ENCODE data around the gene ZNF384.

Gene ZNF384

DNA sequence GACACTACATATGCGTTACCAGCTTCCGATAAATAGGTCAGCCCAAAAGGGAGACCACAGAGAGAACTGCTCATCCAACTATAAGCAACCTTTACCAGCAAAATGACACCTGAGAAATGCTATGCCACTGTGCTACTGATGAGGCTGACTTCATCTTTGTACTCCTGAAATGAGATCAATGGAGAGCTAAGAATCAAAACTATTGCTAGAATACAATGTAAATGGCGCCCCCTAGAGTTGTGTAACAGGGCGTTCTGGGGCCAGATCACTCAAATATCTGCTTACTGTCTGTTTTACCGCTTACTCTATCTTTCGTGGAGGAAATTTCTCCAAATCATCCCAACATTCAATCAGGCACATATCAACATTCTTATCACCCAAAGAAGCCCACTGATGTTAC lies 4.6 kb downstream of the ZNF384 start:
- Histone ChIP-seq H3K27ac (ENCODE audit: low read depth, low read length, severe bottlenecking) (no peak overlapping the region), H3K4me3 (ENCODE audit: extremely low read depth, insufficient read depth, low read length, poor library complexity, severe bottlenecking) (no peak overlapping the region), H3K36me3 (ENCODE audit: control insufficient read depth, insufficient read depth, low read length) (peaks cover 61% of the 10 kb centered on the region), H3K4me1 (ENCODE audit: control insufficient read depth, insufficient read depth, low read length, poor library complexity, severe bottlenecking) (peaks cover 12% of the 10 kb centered on the region), H3K9me3 (ENCODE audit: control insufficient read depth, low read length) (no peaks in the 10 kb centered on the region)
- 60 to 71% methylated on average over 3 to 5 of the region's 6 CpGs for WGBS, 2 experiments (ENCODE audit: insufficient coverage in 2 of 2)

DNA sequence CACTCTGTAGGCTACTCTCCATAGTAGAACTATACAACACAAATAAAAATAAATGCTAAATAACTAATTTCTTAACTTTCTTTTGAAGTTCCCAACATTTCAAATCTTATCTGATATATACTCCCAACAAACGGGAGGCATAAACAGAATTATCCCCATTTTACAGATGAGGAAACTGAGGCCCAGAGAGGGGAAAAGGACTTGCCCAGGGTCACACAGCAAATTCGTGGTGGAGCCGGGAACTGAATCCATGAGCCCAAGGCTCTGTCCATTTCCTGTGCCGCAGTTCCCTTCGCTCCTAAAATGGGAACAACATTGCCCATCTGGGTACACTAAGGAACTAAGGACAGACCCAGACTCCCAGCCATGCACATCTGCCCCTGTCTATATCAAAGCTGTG lies 12.2 kb downstream of the ZNF384 start:
- Histone ChIP-seq H3K4me1 (ENCODE audit: control insufficient read depth, insufficient read depth, low read length, poor library complexity, severe bottlenecking) (no peaks in the 10 kb centered on the region), H3K9me3 (ENCODE audit: control insufficient read depth, low read length) (no peaks in the 10 kb centered on the region), H3K27ac (ENCODE audit: low read depth, low read length, severe bottlenecking) (no peak overlapping the region), H3K36me3 (ENCODE audit: control insufficient read depth, insufficient read depth, low read length) (peaks cover 100% of the 10 kb centered on the region), H3K4me3 (ENCODE audit: extremely low read depth, insufficient read depth, low read length, poor library complexity, severe bottlenecking) (no peak overlapping the region)
- WGBS, 2 experiments (ENCODE audit: insufficient coverage in 2 of 2): 93 to 97% methylated on average over 4 to 5 of the region's 5 CpGs

GRCh38 chr12:6672143-6672542 lies 17.0 kb downstream of the ZNF384 start:
- WGBS, 2 experiments (ENCODE audit: insufficient coverage in 2 of 2): 89 to 95% methylated on average over 2 of the region's 18 CpGs
- Histone ChIP-seq H3K36me3 (ENCODE audit: control insufficient read depth, insufficient read depth, low read length) (peaks cover 99% of the 10 kb centered on the region), H3K4me1 (ENCODE audit: control insufficient read depth, insufficient read depth, low read length, poor library complexity, severe bottlenecking) (no peaks in the 10 kb centered on the region), H3K9me3 (ENCODE audit: control insufficient read depth, low read length) (no peaks in the 10 kb centered on the region), H3K27ac (ENCODE audit: low read depth, low read length, severe bottlenecking) (no peak overlapping the region), H3K4me3 (ENCODE audit: extremely low read depth, insufficient read depth, low read length, poor library complexity, severe bottlenecking) (no peak overlapping the region)

DNA sequence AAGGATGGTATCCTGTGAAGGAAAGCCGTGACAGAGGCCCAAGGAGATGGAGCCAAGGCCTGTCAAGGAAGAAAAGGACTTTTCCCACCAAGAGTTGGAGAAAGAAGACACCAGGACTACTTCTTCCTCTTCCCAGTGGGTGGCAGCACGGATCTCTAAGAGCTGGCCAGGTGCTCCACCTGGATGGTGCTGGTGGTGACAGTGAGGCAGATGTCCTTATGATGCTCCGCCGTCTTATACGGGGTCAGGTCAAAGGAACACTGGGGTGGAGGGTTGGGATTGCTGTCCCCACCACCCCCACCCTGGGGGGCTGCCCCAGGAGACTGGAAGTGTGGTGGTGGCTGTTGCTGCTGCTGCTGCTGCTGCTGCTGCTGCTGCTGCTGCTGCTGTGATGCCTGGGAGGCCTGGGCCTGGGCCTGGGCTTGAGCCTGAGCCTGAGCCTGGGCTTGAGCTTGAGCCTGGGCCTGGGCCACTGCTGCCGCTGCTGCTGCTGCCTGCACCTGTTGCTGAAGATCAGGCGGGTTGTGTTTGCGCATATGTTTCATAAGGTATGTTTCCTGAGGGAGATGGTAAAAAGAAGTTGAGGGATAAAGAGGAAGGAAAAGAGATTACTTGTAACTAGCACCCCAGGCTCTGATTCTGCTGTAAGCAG lies 21.5 kb downstream of the ZNF384 start:
- H3K4me1 ChIP-seq (ENCODE audit: control insufficient read depth, insufficient read depth, low read length, poor library complexity, severe bottlenecking): no peaks in the 10 kb centered on the region
- H3K9me3 ChIP-seq (ENCODE audit: control insufficient read depth, low read length): no peaks in the 10 kb centered on the region
- 96 to 97% methylated on average over 5 to 8 of the region's 8 CpGs for WGBS, 2 experiments (ENCODE audit: insufficient coverage in 2 of 2)
- peaks cover 67% of the 10 kb centered on the region for H3K36me3 ChIP-seq (ENCODE audit: control insufficient read depth, insufficient read depth, low read length)
- H3K27ac ChIP-seq (ENCODE audit: low read depth, low read length, severe bottlenecking): no peak overlapping the region
- H3K4me3 ChIP-seq (ENCODE audit: extremely low read depth, insufficient read depth, low read length, poor library complexity, severe bottlenecking): no peak overlapping the region

- H3K36me3 ChIP-seq (ENCODE audit: control insufficient read depth, insufficient read depth, low read length): peaks cover 52% of the 10 kb centered on the region
- H3K4me1 ChIP-seq (ENCODE audit: control insufficient read depth, insufficient read depth, low read length, poor library complexity, severe bottlenecking): peaks cover 6% of the 10 kb centered on the region
- 100% methylated on average over 2 of the region's 2 CpGs for whole genome bisulfite sequencing, 2 experiments (ENCODE audit: insufficient coverage in 2 of 2)
- no peak overlapping the region for H3K27ac ChIP-seq (ENCODE audit: low read depth, low read length, severe bottlenecking)
- no peak overlapping the region for H3K4me3 ChIP-seq (ENCODE audit: extremely low read depth, insufficient read depth, low read length, poor library complexity, severe bottlenecking)
- H3K9me3 ChIP-seq (ENCODE audit: control insufficient read depth, low read length): no peaks in the 10 kb centered on the region
These were observed 23.0 kb downstream of the ZNF384 start for GRCh38 chr12:6666211-6666610.

- peaks cover 39% of the 10 kb centered on the region for H3K36me3 ChIP-seq (ENCODE audit: control insufficient read depth, insufficient read depth, low read length)
- 100% methylated on average over 1 of the region's 2 CpGs for WGBS, 2 experiments (ENCODE audit: insufficient coverage in 2 of 2)
- no peak overlapping the region for H3K27ac ChIP-seq (ENCODE audit: low read depth, low read length, severe bottlenecking)
- no peaks in the 10 kb centered on the region for H3K9me3 ChIP-seq (ENCODE audit: control insufficient read depth, low read length)
- peaks cover 6% of the 10 kb centered on the region for H3K4me1 ChIP-seq (ENCODE audit: control insufficient read depth, insufficient read depth, low read length, poor library complexity, severe bottlenecking)
- H3K4me3 ChIP-seq (ENCODE audit: extremely low read depth, insufficient read depth, low read length, poor library complexity, severe bottlenecking): no peak overlapping the region
These were observed 24.3 kb downstream of the ZNF384 start for GRCh38 chr12:6664902-6665301.

- H3K4me3 ChIP-seq (ENCODE audit: extremely low read depth, insufficient read depth, low read length, poor library complexity, severe bottlenecking): peak within 1 kb of the TSS; percentile 92
- 0% methylated on average over 26 to 33 of the region's 37 CpGs for WGBS, 2 experiments (ENCODE audit: insufficient coverage in 2 of 2)
- H3K36me3 ChIP-seq (ENCODE audit: control insufficient read depth, insufficient read depth, low read length): peaks cover 31% of the 10 kb centered on the region
- H3K9me3 ChIP-seq (ENCODE audit: control insufficient read depth, low read length): no peaks in the 10 kb centered on the region
- peaks cover 6% of the 10 kb centered on the region for H3K4me1 ChIP-seq (ENCODE audit: control insufficient read depth, insufficient read depth, low read length, poor library complexity, severe bottlenecking)
- H3K27ac ChIP-seq (ENCODE audit: low read depth, low read length, severe bottlenecking): peak within 1 kb of the TSS; percentile 94
These were observed 26.1 kb downstream of the ZNF384 start, which contains the start of gene ING4 for GRCh38 chr12:6662906-6663742. Gene ING4, minus strand, starts transcription at chr12:6663119. Its CDS starts 18 bp downstream, at chr12:6663101.

- H3K36me3 ChIP-seq (ENCODE audit: control insufficient read depth, insufficient read depth, low read length): peaks cover 26% of the 10 kb centered on the region
- H3K27ac ChIP-seq (ENCODE audit: low read depth, low read length, severe bottlenecking): peak overlapping the region; percentile 94
- 0% methylated on average over 4 to 9 of the region's 10 CpGs for WGBS, 2 experiments (ENCODE audit: insufficient coverage in 2 of 2)
- peaks cover 6% of the 10 kb centered on the region for H3K4me1 ChIP-seq (ENCODE audit: control insufficient read depth, insufficient read depth, low read length, poor library complexity, severe bottlenecking)
- no peaks in the 10 kb centered on the region for H3K9me3 ChIP-seq (ENCODE audit: control insufficient read depth, low read length)
- peak overlapping the region; percentile 92 for H3K4me3 ChIP-seq (ENCODE audit: extremely low read depth, insufficient read depth, low read length, poor library complexity, severe bottlenecking)
These were observed 26.6 kb downstream of the ZNF384 start for GRCh38 chr12:6662602-6662905.

GRCh38 chr12:6653987-6654386 lies 35.2 kb downstream of the ZNF384 start:
- peaks cover 73% of the 10 kb centered on the region for H3K36me3 ChIP-seq (ENCODE audit: control insufficient read depth, insufficient read depth, low read length)
- no peaks in the 10 kb centered on the region for H3K4me1 ChIP-seq (ENCODE audit: control insufficient read depth, insufficient read depth, low read length, poor library complexity, severe bottlenecking)
- no peak overlapping the region for H3K4me3 ChIP-seq (ENCODE audit: extremely low read depth, insufficient read depth, low read length, poor library complexity, severe bottlenecking)
- no peak overlapping the region for H3K27ac ChIP-seq (ENCODE audit: low read depth, low read length, severe bottlenecking)
- WGBS, 2 experiments (ENCODE audit: insufficient coverage in 2 of 2): 88 to 89% methylated on average over 4 to 5 of the region's 5 CpGs
- H3K9me3 ChIP-seq (ENCODE audit: control insufficient read depth, low read length): no peaks in the 10 kb centered on the region

DNA sequence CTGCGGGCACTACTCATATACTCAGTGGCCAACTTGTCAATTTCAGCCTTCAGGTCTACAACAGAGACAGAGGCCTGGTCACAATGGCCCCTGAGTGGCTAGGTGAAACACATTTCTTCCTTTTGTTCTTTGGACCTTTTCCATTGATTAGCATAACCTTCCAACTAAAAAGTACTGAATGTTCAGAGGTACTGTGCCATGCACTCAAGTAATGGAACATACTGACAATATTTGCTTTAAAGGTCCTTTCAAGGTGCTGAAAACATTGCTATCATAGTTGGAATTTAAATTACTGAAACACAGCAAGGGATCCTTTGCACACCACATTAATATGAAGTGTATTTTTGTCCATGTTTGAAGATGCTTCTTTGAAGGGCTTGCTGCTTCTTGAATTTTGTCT lies 35.8 kb downstream of the ZNF384 start:
- 90 to 100% methylated on average over 1 of the region's 1 CpG for WGBS, 2 experiments (ENCODE audit: insufficient coverage in 2 of 2)
- peaks cover 72% of the 10 kb centered on the region for H3K36me3 ChIP-seq (ENCODE audit: control insufficient read depth, insufficient read depth, low read length)
- H3K4me1 ChIP-seq (ENCODE audit: control insufficient read depth, insufficient read depth, low read length, poor library complexity, severe bottlenecking): no peaks in the 10 kb centered on the region

DNA sequence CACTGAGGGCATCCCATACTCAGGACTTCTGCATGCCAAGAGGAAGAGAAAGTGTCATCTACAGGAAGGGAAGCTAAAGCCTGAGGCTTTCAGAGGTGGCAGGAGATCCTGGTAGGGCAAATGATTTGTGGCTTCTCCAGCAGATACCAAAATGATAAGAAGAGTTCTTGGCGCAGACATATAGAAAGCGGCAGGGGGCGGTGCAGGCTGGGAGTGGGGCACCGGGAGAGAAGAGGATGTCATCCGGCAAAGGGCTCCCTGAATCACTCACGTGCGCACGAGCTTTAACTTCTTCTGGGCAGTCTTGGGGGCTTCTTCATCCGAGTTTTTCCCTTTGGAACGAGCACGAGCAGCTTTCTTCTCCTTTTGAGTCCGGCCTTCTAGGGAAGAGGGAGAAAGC lies 36.8 kb downstream of the ZNF384 start:
- Histone ChIP-seq H3K4me3 (ENCODE audit: extremely low read depth, insufficient read depth, low read length, poor library complexity, severe bottlenecking) (no peak overlapping the region), H3K27ac (ENCODE audit: low read depth, low read length, severe bottlenecking) (no peak overlapping the region), H3K36me3 (ENCODE audit: control insufficient read depth, insufficient read depth, low read length) (peaks cover 75% of the 10 kb centered on the region), H3K4me1 (ENCODE audit: control insufficient read depth, insufficient read depth, low read length, poor library complexity, severe bottlenecking) (no peaks in the 10 kb centered on the region), H3K9me3 (ENCODE audit: control insufficient read depth, low read length) (no peaks in the 10 kb centered on the region)
- WGBS, 2 experiments (ENCODE audit: insufficient coverage in 2 of 2): 93 to 97% methylated on average over 8 to 11 of the region's 12 CpGs

More for the DNA sequence above, 35.8 kb downstream of the ZNF384 start:
- H3K27ac ChIP-seq (ENCODE audit: low read depth, low read length, severe bottlenecking): no peak overlapping the region
- no peak overlapping the region for H3K4me3 ChIP-seq (ENCODE audit: extremely low read depth, insufficient read depth, low read length, poor library complexity, severe bottlenecking)
- no peaks in the 10 kb centered on the region for H3K9me3 ChIP-seq (ENCODE audit: control insufficient read depth, low read length)
